ENCODE measurements around the gene CD84.
"Not testable (repeated sequence)": the region's sequence is repeated elsewhere in the genome, so short reads cannot be mapped to it uniquely, and the experiment has no call there.

CD84 gene

GRCh38 chr1:160567858-160568682, 11.2 kb downstream of the CD84 start:
- no peak for DNase-seq

GRCh38 chr1:160567341-160567740, 12.0 kb downstream of the CD84 start:
- no peak for DNase-seq

GRCh38 chr1:160565564-160565963, 13.7 kb downstream of the CD84 start:
- DNase-seq, result no peak

- DNase-seq, result not testable (repeated sequence)
Measured at GRCh38 chr1:160563230-160563629, 16.1 kb downstream of the CD84 start.

GRCh38 chr1:160562745-160563144, 16.6 kb downstream of the CD84 start:
- DNase-seq, result not testable (repeated sequence)

- DNase-seq, result no peak
Measured at GRCh38 chr1:160560806-160561205, 18.5 kb downstream of the CD84 start.

- DNase-seq, result no peak
Measured at GRCh38 chr1:160560045-160560705, 19.1 kb downstream of the CD84 start.

GRCh38 chr1:160559437-160559836, 19.9 kb downstream of the CD84 start:
- DNase-seq, result not testable (repeated sequence)

- no peak for DNase-seq
Measured at GRCh38 chr1:160558660-160559380, 20.5 kb downstream of the CD84 start.

- no peak for DNase-seq
Measured at GRCh38 chr1:160553778-160554177, 25.5 kb downstream of the CD84 start.

GRCh38 chr1:160552425-160552824, 26.9 kb downstream of the CD84 start:
- DNase-seq, result no peak

GRCh38 chr1:160550572-160551034, 28.7 kb downstream of the CD84 start:
- DNase-seq, result no peak

- no peak for DNase-seq
Measured at GRCh38 chr1:160549665-160550006, 29.7 kb downstream of the CD84 start.

GRCh38 chr1:160548960-160549664, 30.2 kb downstream of the CD84 start:
- DNase-seq, result no peak

GRCh38 chr1:160548183-160548582, 31.1 kb downstream of the CD84 start:
- no peak for DNase-seq

GRCh38 chr1:160547422-160547821, 31.9 kb downstream of the CD84 start:
- DNase-seq, result no peak

- no peak for DNase-seq
Measured at GRCh38 chr1:160546942-160547341, 32.4 kb downstream of the CD84 start.

GRCh38 chr1:160544647-160545046, 34.6 kb downstream of the CD84 start:
- DNase-seq, result peak; percentile 14

GRCh38 chr1:160542303-160542945, 36.9 kb downstream of the CD84 start:
- DNase-seq, result peak; percentile 86

- peak; percentile 76 for DNase-seq
Measured at GRCh38 chr1:160541622-160542302, 37.5 kb downstream of the CD84 start.

- no peak for DNase-seq
Measured at GRCh38 chr1:160540859-160541233, 38.5 kb downstream of the CD84 start.

Measured in kidney glomerular epithelial cell (primary cell).